Activated gamma-delta T cell (primary cell): Measurements from ENCODE around the gene ACSM5.
"Not testable (repeated sequence)": the region's sequence is repeated elsewhere in the genome, so short reads cannot be mapped to it uniquely, and the experiment has no call there.

Experiments used
- DNase-seq: peaks from one replicate; lab custom pipeline; 2025; lab: John Stamatoyannopoulos, UW

Gene ACSM5

GRCh38 chr16:20451364-20451763 lies 42.0 kb downstream of the ACSM5 start, which contains the start of gene ACSM2A:
TSS of gene ACSM2A (plus strand) at chr16:20451521. CDS start at chr16:20460115, 8,594 bp downstream.
- not testable (repeated sequence) for DNase-seq

- not testable (repeated sequence) for DNase-seq
These were observed 44.3 kb downstream of the ACSM5 start for GRCh38 chr16:20453633-20454032.

GRCh38 chr16:20459227-20459626 lies 49.9 kb downstream of the ACSM5 start:
- DNase-seq, result not testable (repeated sequence)

- not testable (repeated sequence) for DNase-seq
These were observed 51.0 kb downstream of the ACSM5 start for GRCh38 chr16:20460313-20460712.

GRCh38 chr16:20468954-20469353 lies 59.6 kb downstream of the ACSM5 start:
- DNase-seq, result not testable (repeated sequence)

- DNase-seq, result not testable (repeated sequence)
These were observed 60.6 kb downstream of the ACSM5 start for GRCh38 chr16:20469930-20470329.

- DNase-seq, result not testable (repeated sequence)
These were observed 61.4 kb downstream of the ACSM5 start for GRCh38 chr16:20470732-20471131.

- not testable (repeated sequence) for DNase-seq
These were observed 67.9 kb downstream of the ACSM5 start for GRCh38 chr16:20477188-20477744.

- DNase-seq, result not testable (repeated sequence)
These were observed 74.7 kb downstream of the ACSM5 start for GRCh38 chr16:20483989-20484388.

GRCh38 chr16:20484726-20485125 lies 75.4 kb downstream of the ACSM5 start:
- no peak for DNase-seq

GRCh38 chr16:20485408-20485807 lies 76.1 kb downstream of the ACSM5 start:
- DNase-seq, result no peak
